Cardiac fibroblast (primary cell): ENCODE data around the gene ATP2B2.

ENCODE experiments used
- DNase-seq, 2 donors: peaks; one replicate each; pipeline versions ENCODE4 v3.0.0 to v3.0.0-alpha.2; 2010; ENCODE audit warnings: low read depth in 2 of 2
- H3K4me3 ChIP-seq, 2 donors: replicated peaks in 1 of 2; 1 replicate in 1 of 2; 2 replicates in 1 of 2; pipeline ENCODE4 v1.5.1; 2011; ENCODE audit warnings: low read depth in 2 of 2, low read length in 2 of 2, mild to moderate bottlenecking in 2 of 2, moderate library complexity in 1 of 2
- CTCF ChIP-seq: IDR thresholded peaks from one replicate; pipeline ENCODE4 v1.5.1; 2011; ENCODE audit warnings: low read depth, mild to moderate bottlenecking, low read length, inconsistent platforms

The ATP2B2 gene

GRCh38 chr3:10434144-10434937 lies 71.0 kb downstream of the ATP2B2 start:
- TF ChIP-seq CTCF, result no peak
- no peak overlapping the region for H3K4me3 ChIP-seq
- no peak for DNase-seq

- no peak for TF ChIP-seq CTCF
- no peak overlapping the region for H3K4me3 ChIP-seq
- no peak for DNase-seq
These were observed 72.5 kb downstream of the ATP2B2 start for GRCh38 chr3:10432931-10433330.

- H3K4me3 ChIP-seq, result no peak overlapping the region
- TF ChIP-seq CTCF, result no peak
- no peak for DNase-seq
These were observed 73.1 kb downstream of the ATP2B2 start for GRCh38 chr3:10432156-10432845.

GRCh38 chr3:10430805-10431204 lies 74.6 kb downstream of the ATP2B2 start:
- no peak for TF ChIP-seq CTCF
- no peak for DNase-seq
- H3K4me3 ChIP-seq, result no peak overlapping the region

DNA sequence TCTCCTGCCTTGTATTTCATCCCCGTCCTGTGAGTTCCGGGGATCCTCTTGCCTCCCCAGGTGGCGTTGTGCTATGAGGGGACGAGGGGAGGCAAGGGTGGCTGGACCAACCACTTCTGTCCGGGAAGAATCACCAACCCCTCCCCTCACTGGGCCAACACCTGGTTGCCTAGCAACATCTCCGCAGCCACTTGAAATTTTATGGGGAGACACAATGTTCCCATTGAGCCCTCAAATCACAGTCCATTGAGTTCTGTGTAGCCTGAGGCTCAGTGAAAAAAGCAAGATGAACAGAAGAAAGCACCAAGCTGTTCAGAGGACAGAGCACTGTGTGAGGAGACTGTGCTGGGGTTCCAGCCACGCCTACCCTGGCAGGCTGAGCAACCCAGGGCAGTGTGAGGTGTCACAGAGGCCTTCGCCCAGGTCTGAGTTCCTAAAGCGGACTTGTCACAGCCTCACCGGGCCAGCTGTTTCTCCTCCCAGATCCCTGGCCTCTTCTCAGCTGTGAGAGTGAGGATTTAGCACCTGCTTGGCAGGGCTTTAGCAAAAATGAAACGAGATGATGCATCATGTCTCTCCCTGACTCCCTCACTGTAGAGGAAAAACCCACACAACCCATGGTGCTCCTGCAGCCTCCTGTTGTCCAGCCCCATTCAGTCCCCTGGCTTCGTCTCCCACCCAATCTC lies 76.8 kb downstream of the ATP2B2 start:
- TF ChIP-seq CTCF, result no peak
- H3K4me3 ChIP-seq, result no peak overlapping the region
- no peak for DNase-seq

GRCh38 chr3:10426346-10427220 lies 78.8 kb downstream of the ATP2B2 start:
- no peak for TF ChIP-seq CTCF
- H3K4me3 ChIP-seq, result no peak overlapping the region
- DNase-seq, result no peak
